Adrenal gland (tissue), 12 donors: ENCODE results near the gene TRAF3. TPM values are rescaled to one million over a fixed set of nuclear protein-coding genes. Genes with fewer than 3 reads are reported as not detected.

Experiments
- DNase-seq, 7 donors: peaks; one replicate each; pipeline ENCODE4 v3.0.0-alpha.2; 2019 to 2020
- H3K27ac ChIP-seq, 5 donors: fragments of 200-600 bp; sonication (generic) in 4 of 5; 1 replicate in 3 of 5; 2 replicates in 2 of 5; pipeline versions ENCODE4 v1.5.1 to v1.8.0; 2016 to 2020; ENCODE audit warnings: mild to moderate bottlenecking in 1 of 5
- H3K27me3 ChIP-seq: fragments of 200-600 bp; 2 replicates; pipeline ENCODE4 v1.8.0; 2021
- H3K36me3 ChIP-seq, 2 donors: fragments of 200-600 bp; replicated peaks in 1 of 2; 1 replicate in 1 of 2; 2 replicates in 1 of 2; pipeline versions ENCODE4 v1.5.1 to v1.8.0; 2018 to 2022
- H3K4me1 ChIP-seq, 2 donors: fragments of 200-600 bp; replicated peaks in 1 of 2; 1 replicate in 1 of 2; 2 replicates in 1 of 2; pipeline versions ENCODE4 v1.5.1 to v1.8.0; 2018 to 2021
- H3K4me3 ChIP-seq, 4 donors: fragments of 200-600 bp; sonication (generic) in 3 of 4; one replicate each; pipeline ENCODE4 v1.5.1; 2016 to 2018
- H3K9me3 ChIP-seq, 3 donors: fragments of 200-600 bp; sonication (generic) in 1 of 3; replicated peaks in 1 of 3; 1 replicate in 2 of 3; 2 replicates in 1 of 3; pipeline versions ENCODE4 v1.5.1 to v1.8.0; 2016 to 2021
- POLR2A ChIP-seq, 2 donors: fragments of 450-650 bp; IDR thresholded peaks; one replicate each; pipeline ENCODE4 v1.6.1; 2017; ENCODE audit warnings: antibody characterized with exemption in 2 of 2, mild to moderate bottlenecking in 2 of 2, moderate library complexity in 1 of 2
- WGBS, 4 donors: extraction: QIAGEN DNeasy Blood & Tissue Kit in 2 of 4; methylation state at CpG; one replicate each; pipeline versions ENCODE4 v1.1.5 to v1.1.7; 2013 to 2017; 5-methylcytosine and 5-hydroxymethylcytosine counted together
- intact Hi-C, 2 donors: fragments of 100-400 bp; cut with DNase I; formaldehyde crosslinking; loops; one replicate each; pipeline versions ENCODE4 v1.14.1 to v1.15.0; 2022 to 2023
- polyA plus RNA-seq, 3 donors: library from polyadenylated mRNA; stranded (reverse); fragments of 200-250 nt in 2 of 3; fragments of 350-450 nt in 1 of 3; fragmentation: Illumina TruSeq in 1 of 3; extraction: RNeasy Lipid Tissue Mini Kit (QIAGEN cat#74804) in 1 of 3; gene quantifications; one replicate each; pipeline ENCODE4 v1.2.3, GENCODE V29; 2013 to 2014
- total RNA-seq, 9 donors: library from RNA; depleted of rRNA in 4 of 9; stranded (reverse); fragments of >200 nt in 4 of 9; fragments of 120-200 nt in 1 of 9; fragmentation: NEBNext Ultra II Directional in 1 of 9; extraction: Animal tissue kit (Norgen Biotek cat#: 25700) in 1 of 9; gene quantifications; one replicate each; pipeline versions ENCODE4 v1.1.0 to v1.2.4, GENCODE V29; 2013 to 2023
- TF ChIP-seq, protein P1 (sequence below), 6 experiments: fragments of 450-650 bp in 4 of 6; fragments of 200-600 bp in 2 of 6; sonication (generic) in 1 of 6; IDR thresholded peaks; 1 replicate in 5 of 6; 2 replicates in 1 of 6; pipeline versions ENCODE4 v1.5.1 to v1.8.0; 2016 to 2021; ENCODE audit warnings: antibody characterized with exemption in 6 of 6, mild to moderate bottlenecking in 2 of 6, moderate library complexity in 1 of 6
- donor health status: healthy with polysubstance abuse.
- donor health status: Bipolar disorder and iron deficiency.
- donor health status: DM: yes; HTN: yes; CAD: no.
- donor health status: DM: no; HTN: no; CAD: no.
- donor health status: DM: no; HTN: no; CAD: no.
- donor health status: DM: yes; HTN: yes; CAD: no.

Gene TRAF3
- total and polyA plus RNA-seq, 12 donors: 3.7 to 14.5 (median 9.8) TPM

DNA sequence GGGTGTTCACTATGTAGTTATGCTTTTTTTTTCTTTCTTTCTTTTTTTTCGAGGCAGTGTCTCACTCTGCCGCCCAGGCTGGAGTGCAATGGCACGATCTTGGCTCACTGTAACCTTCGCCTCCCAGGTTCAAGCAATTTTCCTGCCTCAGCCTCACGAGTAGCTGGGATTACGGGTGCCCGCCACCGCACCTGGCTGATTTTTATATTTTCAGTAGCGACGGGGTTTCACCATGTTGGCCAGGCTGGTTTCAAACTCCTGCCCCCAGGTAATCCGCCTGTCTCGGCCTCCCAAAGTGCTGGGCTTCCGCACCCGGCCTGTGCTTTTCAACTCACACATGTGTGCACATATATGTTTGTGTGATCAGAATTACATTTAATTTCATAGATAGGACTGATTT lies 106.3 kb downstream of the TRAF3 start:
- intact Hi-C loops: no loop called here
- Histone ChIP-seq H3K9me3 (no peaks in the 10 kb centered on the region), H3K27ac (no peak overlapping the region), H3K4me1 (no peaks in the 10 kb centered on the region), H3K27me3 (no peaks in the 10 kb centered on the region), H3K36me3 (peaks cover 0 to 8% of the 10 kb centered on the region in 2 donors), H3K4me3 (no peak overlapping the region)
- no peak for TF ChIP-seq POLR2A (IDR thresholded peaks at IDR 0.05)
- TF ChIP-seq, protein P1, sequence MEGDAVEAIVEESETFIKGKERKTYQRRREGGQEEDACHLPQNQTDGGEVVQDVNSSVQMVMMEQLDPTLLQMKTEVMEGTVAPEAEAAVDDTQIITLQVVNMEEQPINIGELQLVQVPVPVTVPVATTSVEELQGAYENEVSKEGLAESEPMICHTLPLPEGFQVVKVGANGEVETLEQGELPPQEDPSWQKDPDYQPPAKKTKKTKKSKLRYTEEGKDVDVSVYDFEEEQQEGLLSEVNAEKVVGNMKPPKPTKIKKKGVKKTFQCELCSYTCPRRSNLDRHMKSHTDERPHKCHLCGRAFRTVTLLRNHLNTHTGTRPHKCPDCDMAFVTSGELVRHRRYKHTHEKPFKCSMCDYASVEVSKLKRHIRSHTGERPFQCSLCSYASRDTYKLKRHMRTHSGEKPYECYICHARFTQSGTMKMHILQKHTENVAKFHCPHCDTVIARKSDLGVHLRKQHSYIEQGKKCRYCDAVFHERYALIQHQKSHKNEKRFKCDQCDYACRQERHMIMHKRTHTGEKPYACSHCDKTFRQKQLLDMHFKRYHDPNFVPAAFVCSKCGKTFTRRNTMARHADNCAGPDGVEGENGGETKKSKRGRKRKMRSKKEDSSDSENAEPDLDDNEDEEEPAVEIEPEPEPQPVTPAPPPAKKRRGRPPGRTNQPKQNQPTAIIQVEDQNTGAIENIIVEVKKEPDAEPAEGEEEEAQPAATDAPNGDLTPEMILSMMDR (IDR thresholded peaks at IDR 0.05): no peak
- no peak for DNase-seq
- 96 to 98% (median 97%) methylated on average over 14 of the region's 14 CpGs for WGBS, 4 donors

DNA sequence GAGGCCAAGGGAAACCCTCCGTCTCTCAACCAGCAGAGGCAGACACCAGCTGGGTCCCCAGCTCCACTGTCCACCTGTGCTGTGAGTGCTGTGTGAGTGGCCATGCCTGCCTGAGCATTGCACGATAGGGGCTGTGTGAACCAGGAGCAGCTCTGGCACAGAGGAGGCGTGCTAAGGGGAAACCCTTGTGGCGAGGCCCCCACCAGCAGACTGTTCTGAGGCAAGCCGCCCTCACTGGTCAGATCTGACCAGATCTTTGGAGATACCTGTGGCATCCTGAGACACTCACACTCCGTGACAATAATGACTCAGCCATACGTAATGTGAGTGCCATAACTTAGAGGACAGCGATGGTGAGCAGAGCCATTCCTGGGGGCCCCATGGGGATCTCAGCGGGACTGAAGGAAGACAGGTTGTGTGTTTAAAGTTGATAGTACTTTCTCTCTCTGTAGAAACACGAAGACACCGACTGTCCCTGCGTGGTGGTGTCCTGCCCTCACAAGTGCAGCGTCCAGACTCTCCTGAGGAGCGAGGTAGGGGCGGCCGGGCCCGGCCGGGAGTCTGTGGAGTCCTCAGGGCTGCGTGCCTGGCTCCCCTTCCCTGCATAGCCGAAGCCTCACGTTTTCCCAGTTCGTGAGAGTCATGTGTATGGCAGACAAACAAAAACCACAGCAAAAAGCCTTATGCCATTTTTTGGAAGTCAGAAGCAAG lies 108.6 kb downstream of the TRAF3 start:
- DNase-seq: no peak
- Histone ChIP-seq H3K4me1 (no peaks in the 10 kb centered on the region), H3K9me3 (no peaks in the 10 kb centered on the region), H3K27me3 (no peaks in the 10 kb centered on the region), H3K4me3 (no peak overlapping the region), H3K36me3 (peaks cover 0 to 8% of the 10 kb centered on the region in 2 donors), H3K27ac (no peak overlapping the region)
- TF ChIP-seq POLR2A (IDR thresholded peaks at IDR 0.05): no peak
- TF ChIP-seq, protein P1 (IDR thresholded peaks at IDR 0.05): no peak
- 95 to 97% (median 97%) methylated on average over 19 to 22 of the region's 22 CpGs for WGBS, 4 donors
- intact Hi-C loops: no loop called here

DNA sequence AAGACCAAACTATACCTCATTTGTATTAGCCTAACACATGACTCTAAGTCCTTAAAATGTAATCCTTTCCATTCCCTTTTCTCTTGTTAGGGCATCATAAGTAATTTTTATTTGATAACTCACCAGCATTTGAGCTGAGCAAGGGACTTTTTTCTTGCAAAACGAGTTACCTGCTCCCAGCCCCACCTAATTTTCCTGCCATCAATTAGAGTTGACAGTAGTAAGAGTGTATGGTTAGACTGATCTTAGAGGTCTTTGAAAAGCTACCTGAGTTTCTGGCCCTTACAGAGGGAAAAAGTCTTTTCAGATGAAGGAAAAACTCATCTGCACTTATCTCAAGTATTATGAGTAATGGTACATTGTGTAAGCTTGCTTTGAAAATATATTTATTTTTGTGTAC lies 111.5 kb downstream of the TRAF3 start:
- Histone ChIP-seq H3K27ac (no peak overlapping the region), H3K4me3 (no peak overlapping the region), H3K27me3 (no peaks in the 10 kb centered on the region), H3K9me3 (no peaks in the 10 kb centered on the region), H3K36me3 (peaks cover 0 to 8% of the 10 kb centered on the region in 2 donors), H3K4me1 (no peaks in the 10 kb centered on the region)
- TF ChIP-seq, protein P1 (IDR thresholded peaks at IDR 0.05): no peak
- no peak for TF ChIP-seq POLR2A (IDR thresholded peaks at IDR 0.05)
- DNase-seq: no peak
- 77 to 87% (median 82%) methylated on average over 1 of the region's 1 CpG for WGBS, 4 donors
- intact Hi-C loops: no loop called here

DNA sequence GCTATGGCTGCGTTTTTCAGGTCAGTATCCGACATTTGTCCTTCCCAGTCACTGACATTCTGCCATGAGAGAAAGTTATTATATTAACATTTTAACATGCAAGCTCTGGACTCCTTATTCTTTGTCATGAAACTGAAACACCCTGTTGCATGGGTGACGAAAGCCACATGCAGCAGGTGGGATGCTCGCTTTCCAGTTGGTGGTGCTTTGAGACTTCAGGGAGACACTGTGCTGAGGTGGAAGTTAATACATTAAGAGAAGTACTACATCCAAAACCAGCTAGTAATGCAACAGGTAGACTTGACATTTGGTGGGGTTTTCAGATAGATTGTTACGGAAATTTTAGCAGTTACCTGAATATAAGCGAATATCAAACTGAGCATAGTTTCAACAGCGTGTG lies 112.4 kb downstream of the TRAF3 start:
- intact Hi-C loops: no loop called here
- 89 to 97% (median 96%) methylated on average over 7 of the region's 7 CpGs for whole genome bisulfite sequencing, 4 donors
- Histone ChIP-seq H3K36me3 (peaks cover 0 to 8% of the 10 kb centered on the region in 2 donors), H3K4me1 (no peaks in the 10 kb centered on the region), H3K4me3 (no peak overlapping the region), H3K9me3 (no peaks in the 10 kb centered on the region), H3K27me3 (no peaks in the 10 kb centered on the region), H3K27ac (no peak overlapping the region)
- TF ChIP-seq, protein P1 (IDR thresholded peaks at IDR 0.05): no peak
- no peak for TF ChIP-seq POLR2A (IDR thresholded peaks at IDR 0.05)
- no peak for DNase-seq
